ENCODE data around the gene FHAD1. TPM values are rescaled to one million over a fixed set of nuclear protein-coding genes. Genes with fewer than 3 reads are reported as not detected.

The FHAD1 gene
- total RNA-seq, 1 experiment from 2014 or later, result 1.9 TPM

DNA sequence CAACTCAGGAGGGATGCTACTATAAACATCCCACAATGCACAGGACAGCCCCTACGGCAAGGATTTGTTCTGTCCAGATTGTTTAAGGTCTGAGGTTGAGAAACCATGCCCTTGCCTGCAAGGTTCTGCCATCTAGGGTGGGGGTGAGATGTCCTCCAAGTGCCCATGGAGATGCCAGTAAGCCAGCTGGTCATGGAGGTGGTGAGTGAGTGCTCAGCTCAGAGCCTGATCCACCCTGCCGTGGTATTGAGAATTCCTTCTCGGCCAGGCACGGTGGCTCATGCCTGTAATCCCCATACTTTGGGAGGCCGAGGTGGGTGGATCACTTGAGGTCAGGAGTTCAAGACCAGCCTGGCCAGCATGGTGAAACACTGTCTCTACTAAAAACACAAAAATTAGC is 178.0 kb downstream of the FHAD1 start:
- no peaks in the 10 kb centered on the region for H3K23me2 ChIP-seq (ENCODE audit: insufficient read length, low read depth, low read length, poor library complexity, severe bottlenecking)
- H3K18ac ChIP-seq (ENCODE audit: insufficient read length, low read depth, low read length), result no peak overlapping the region

More for the DNA sequence above, 178.0 kb downstream of the FHAD1 start:
- no peak overlapping the region for H3K4me2 ChIP-seq (ENCODE audit: insufficient read depth, insufficient read length, low read length)
- H2BK120ac ChIP-seq (ENCODE audit: low read depth, low read length, poor library complexity, severe bottlenecking), result no peak overlapping the region
- H3K9ac ChIP-seq (ENCODE audit: extremely low read depth, insufficient read length, low read length), result no peak overlapping the region
- H2AFZ ChIP-seq (ENCODE audit: low read length), result no peak overlapping the region
- no peak overlapping the region for H3K23ac ChIP-seq (ENCODE audit: insufficient read length, low read depth, low read length)
- Mint-ChIP-seq H3K27me3 (ENCODE audit: low read depth) (peaks cover 2% of the 10 kb centered on the region; the same call in 1 of the 2 replicates), H3K4me3 (no peak overlapping the region), H3K9me3 (peaks cover 7 to 8% of the 10 kb centered on the region in 2 experiments), H3K4me1 (peaks cover 8 to 12% of the 10 kb centered on the region in 2 experiments), H3K36me3 (ENCODE audit: insufficient read depth in 1 of 3, low read depth in 3 of 3) (peaks cover 4 to 13% (median 13%) of the 10 kb centered on the region in 3 experiments; a peak in 6 of 7 replicates), H3K27ac (no peak overlapping the region)
- no peak overlapping the region for H2BK15ac ChIP-seq (ENCODE audit: low read depth, low read length)
- no peak overlapping the region for H3K27ac ChIP-seq (ENCODE audit: insufficient read length, low read depth, low read length)
- H3K4ac ChIP-seq (ENCODE audit: low read depth, low read length), result no peak overlapping the region
- no peak overlapping the region; the same call in 1 of the 2 replicates for H3K14ac ChIP-seq (ENCODE audit: insufficient read depth, low read length)
- H4K91ac ChIP-seq (ENCODE audit: insufficient read length, low read depth, low read length), result no peak overlapping the region
- no peak overlapping the region for H2AK5ac ChIP-seq (ENCODE audit: insufficient read length, low read length)
- H3K27me3 ChIP-seq (ENCODE audit: insufficient read depth, low read length), result no peaks in the 10 kb centered on the region
- no peak overlapping the region for H3T11ph ChIP-seq (ENCODE audit: low read length)
- no peak for DNase-seq
- no peaks in the 10 kb centered on the region for H3K4me1 ChIP-seq (ENCODE audit: insufficient read depth, low read length)
- H2BK5ac ChIP-seq (ENCODE audit: insufficient read length, low read length), result no peak overlapping the region
- H2BK12ac ChIP-seq (ENCODE audit: insufficient read length, low read depth, low read length), result no peak overlapping the region
- H3K79me1 ChIP-seq (ENCODE audit: insufficient read depth, low read depth, low read length, poor library complexity, severe bottlenecking), result no peaks in the 10 kb centered on the region
- H3K79me2 ChIP-seq (ENCODE audit: insufficient read depth, low read length), result no peaks in the 10 kb centered on the region
- no peak overlapping the region for H4K8ac ChIP-seq (replicated peaks; ENCODE audit: insufficient read length, low read depth, low read length)
- H3K56ac ChIP-seq (ENCODE audit: insufficient read length, low read depth, low read length), result no peak overlapping the region
- no CpG with 5 or more reads among the region's 5 CpGs for WGBS (ENCODE audit: extremely low coverage, insufficient read length, low lambda C conversion rate)
- no peaks in the 10 kb centered on the region for H3K9me3 ChIP-seq (ENCODE audit: control insufficient read depth, low read depth, low read length)
- H4K20me1 ChIP-seq (ENCODE audit: control insufficient read depth, insufficient read depth, insufficient read length), result no peaks in the 10 kb centered on the region
- no peak overlapping the region for H2BK20ac ChIP-seq (ENCODE audit: low read depth, low read length, poor library complexity, severe bottlenecking)
- TF ChIP-seq, protein P1, sequence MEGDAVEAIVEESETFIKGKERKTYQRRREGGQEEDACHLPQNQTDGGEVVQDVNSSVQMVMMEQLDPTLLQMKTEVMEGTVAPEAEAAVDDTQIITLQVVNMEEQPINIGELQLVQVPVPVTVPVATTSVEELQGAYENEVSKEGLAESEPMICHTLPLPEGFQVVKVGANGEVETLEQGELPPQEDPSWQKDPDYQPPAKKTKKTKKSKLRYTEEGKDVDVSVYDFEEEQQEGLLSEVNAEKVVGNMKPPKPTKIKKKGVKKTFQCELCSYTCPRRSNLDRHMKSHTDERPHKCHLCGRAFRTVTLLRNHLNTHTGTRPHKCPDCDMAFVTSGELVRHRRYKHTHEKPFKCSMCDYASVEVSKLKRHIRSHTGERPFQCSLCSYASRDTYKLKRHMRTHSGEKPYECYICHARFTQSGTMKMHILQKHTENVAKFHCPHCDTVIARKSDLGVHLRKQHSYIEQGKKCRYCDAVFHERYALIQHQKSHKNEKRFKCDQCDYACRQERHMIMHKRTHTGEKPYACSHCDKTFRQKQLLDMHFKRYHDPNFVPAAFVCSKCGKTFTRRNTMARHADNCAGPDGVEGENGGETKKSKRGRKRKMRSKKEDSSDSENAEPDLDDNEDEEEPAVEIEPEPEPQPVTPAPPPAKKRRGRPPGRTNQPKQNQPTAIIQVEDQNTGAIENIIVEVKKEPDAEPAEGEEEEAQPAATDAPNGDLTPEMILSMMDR (conservative IDR thresholded peaks at IDR 0.05), result no peak
- no peak overlapping the region for H4K5ac ChIP-seq (ENCODE audit: insufficient read length, low read depth, low read length)
